Activated naive CD8-positive, alpha-beta T cell treated with anti-CD3 and anti-CD28 coated beads, Interleukin-2, amount 50 U/mL, for 24 hours (primary cell): Measurements from ENCODE around the gene IL10RB.

Experiments used
- ATAC-seq: fragments of 150-1000 bp; cut with Tn5 transposase; one replicate; pipeline ENCODE4 v1.10.0; 2021
- DNase-seq: peaks from one replicate; pipeline ENCODE4 v3.0.0; 2021
- H3K27ac Mint-ChIP-seq: one replicate; pipeline ENCODE4 v1.8.0; 2021; ENCODE audit warnings: mild to moderate bottlenecking, mixed read lengths
- H3K27me3 Mint-ChIP-seq: one replicate; pipeline ENCODE4 v1.8.0; 2021; ENCODE audit warnings: mixed read lengths
- H3K36me3 Mint-ChIP-seq: one replicate; pipeline ENCODE4 v1.8.0; 2021; ENCODE audit warnings: low read depth, mixed read lengths
- H3K4me1 Mint-ChIP-seq: one replicate; pipeline ENCODE4 v1.8.0; 2021; ENCODE audit warnings: mixed read lengths
- H3K4me3 Mint-ChIP-seq: one replicate; pipeline ENCODE4 v1.8.0; 2021; ENCODE audit warnings: mild to moderate bottlenecking, moderate library complexity, mixed read lengths
- H3K9me3 Mint-ChIP-seq: one replicate; pipeline ENCODE4 v1.8.0; 2021; ENCODE audit warnings: mixed read lengths

The IL10RB gene

GRCh38 chr21:33291686-33292085 is 25.5 kb downstream of the IL10RB start:
- Mint-ChIP-seq H3K4me1 (peaks cover 14% of the 10 kb centered on the region), H3K9me3 (no peaks in the 10 kb centered on the region), H3K36me3 (peaks cover 11% of the 10 kb centered on the region), H3K27ac (no peak overlapping the region), H3K4me3 (no peak overlapping the region), H3K27me3 (no peaks in the 10 kb centered on the region)
- no peak for ATAC-seq
- DNase-seq = no peak

- DNase-seq = no peak
- Mint-ChIP-seq H3K27ac (no peak overlapping the region), H3K27me3 (no peaks in the 10 kb centered on the region), H3K36me3 (peaks cover 11% of the 10 kb centered on the region), H3K4me1 (peaks cover 16% of the 10 kb centered on the region), H3K9me3 (no peaks in the 10 kb centered on the region), H3K4me3 (no peak overlapping the region)
- ATAC-seq = no peak
Measured at GRCh38 chr21:33292724-33293123, 26.6 kb downstream of the IL10RB start.

- H3K9me3 Mint-ChIP-seq = no peaks in the 10 kb centered on the region
- no peak for DNase-seq
- no peak for ATAC-seq
- H3K27me3 Mint-ChIP-seq = no peaks in the 10 kb centered on the region
- H3K36me3 Mint-ChIP-seq = peaks cover 8% of the 10 kb centered on the region
- no peak overlapping the region for H3K27ac Mint-ChIP-seq
- H3K4me3 Mint-ChIP-seq = no peak overlapping the region
- peaks cover 19% of the 10 kb centered on the region for H3K4me1 Mint-ChIP-seq
Measured at GRCh38 chr21:33293136-33293535, 27.0 kb downstream of the IL10RB start.

- Mint-ChIP-seq H3K9me3 (no peaks in the 10 kb centered on the region), H3K36me3 (peaks cover 5% of the 10 kb centered on the region), H3K27me3 (no peaks in the 10 kb centered on the region), H3K4me1 (peaks cover 24% of the 10 kb centered on the region), H3K27ac (no peak overlapping the region), H3K4me3 (no peak overlapping the region)
- ATAC-seq (peak; percentile 17), DNase-seq (no peak)
Measured at GRCh38 chr21:33293811-33294216, 27.6 kb downstream of the IL10RB start.

- ATAC-seq (no peak), DNase-seq (no peak)
- Mint-ChIP-seq H3K4me3 (no peak overlapping the region), H3K27me3 (no peaks in the 10 kb centered on the region), H3K27ac (no peak overlapping the region), H3K9me3 (no peaks in the 10 kb centered on the region), H3K4me1 (peaks cover 46% of the 10 kb centered on the region), H3K36me3 (peaks cover 4% of the 10 kb centered on the region)
Measured at GRCh38 chr21:33296156-33296555, 30.0 kb downstream of the IL10RB start.

GRCh38 chr21:33299181-33299752 is 33.1 kb downstream of the IL10RB start:
- Mint-ChIP-seq H3K36me3 (peaks cover 4% of the 10 kb centered on the region), H3K4me3 (peak overlapping the region; percentile 19), H3K27ac (peak overlapping the region; percentile 72), H3K27me3 (no peaks in the 10 kb centered on the region), H3K4me1 (peaks cover 46% of the 10 kb centered on the region), H3K9me3 (no peaks in the 10 kb centered on the region)
- DNase-seq = peak; percentile 38
- ATAC-seq = peak; percentile 96

GRCh38 chr21:33300701-33301631 is 34.8 kb downstream of the IL10RB start:
- H3K4me1 Mint-ChIP-seq = peaks cover 43% of the 10 kb centered on the region
- DNase-seq (no peak), ATAC-seq (no peak)
- H3K27me3 Mint-ChIP-seq = no peaks in the 10 kb centered on the region
- H3K4me3 Mint-ChIP-seq = no peak overlapping the region
- H3K36me3 Mint-ChIP-seq = no peaks in the 10 kb centered on the region
- no peaks in the 10 kb centered on the region for H3K9me3 Mint-ChIP-seq
- peak overlapping the region; percentile 72 for H3K27ac Mint-ChIP-seq

- H3K27ac Mint-ChIP-seq = peak overlapping the region; percentile 72
- DNase-seq (no peak), ATAC-seq (no peak)
- H3K36me3 Mint-ChIP-seq = no peaks in the 10 kb centered on the region
- H3K4me3 Mint-ChIP-seq = no peak overlapping the region
- no peaks in the 10 kb centered on the region for H3K9me3 Mint-ChIP-seq
- H3K27me3 Mint-ChIP-seq = no peaks in the 10 kb centered on the region
- H3K4me1 Mint-ChIP-seq = peaks cover 41% of the 10 kb centered on the region
Measured at GRCh38 chr21:33301632-33302002, 35.5 kb downstream of the IL10RB start.

GRCh38 chr21:33302055-33302454 is 35.9 kb downstream of the IL10RB start:
- no peak for DNase-seq
- H3K4me3 Mint-ChIP-seq = no peak overlapping the region
- H3K36me3 Mint-ChIP-seq = no peaks in the 10 kb centered on the region
- no peak for ATAC-seq
- H3K4me1 Mint-ChIP-seq = peaks cover 41% of the 10 kb centered on the region
- no peaks in the 10 kb centered on the region for H3K9me3 Mint-ChIP-seq
- H3K27me3 Mint-ChIP-seq = no peaks in the 10 kb centered on the region
- H3K27ac Mint-ChIP-seq = no peak overlapping the region

GRCh38 chr21:33302796-33303195 is 36.6 kb downstream of the IL10RB start:
- Mint-ChIP-seq H3K9me3 (no peaks in the 10 kb centered on the region), H3K36me3 (no peaks in the 10 kb centered on the region), H3K4me1 (peaks cover 39% of the 10 kb centered on the region), H3K27ac (no peak overlapping the region), H3K4me3 (no peak overlapping the region), H3K27me3 (no peaks in the 10 kb centered on the region)
- DNase-seq (no peak), ATAC-seq (no peak)

GRCh38 chr21:33305344-33305671 is 39.1 kb downstream of the IL10RB start:
- no peak overlapping the region for H3K4me3 Mint-ChIP-seq
- no peaks in the 10 kb centered on the region for H3K27me3 Mint-ChIP-seq
- H3K4me1 Mint-ChIP-seq = peaks cover 28% of the 10 kb centered on the region
- no peaks in the 10 kb centered on the region for H3K9me3 Mint-ChIP-seq
- no peak overlapping the region for H3K27ac Mint-ChIP-seq
- ATAC-seq (no peak), DNase-seq (no peak)
- H3K36me3 Mint-ChIP-seq = no peaks in the 10 kb centered on the region

- DNase-seq = no peak
- no peak overlapping the region for H3K4me3 Mint-ChIP-seq
- no peak overlapping the region for H3K27ac Mint-ChIP-seq
- no peaks in the 10 kb centered on the region for H3K27me3 Mint-ChIP-seq
- no peaks in the 10 kb centered on the region for H3K36me3 Mint-ChIP-seq
- peaks cover 22% of the 10 kb centered on the region for H3K4me1 Mint-ChIP-seq
- ATAC-seq = no peak
- H3K9me3 Mint-ChIP-seq = no peaks in the 10 kb centered on the region
Measured at GRCh38 chr21:33305938-33306337, 39.8 kb downstream of the IL10RB start.

- H3K9me3 Mint-ChIP-seq = peaks cover 4% of the 10 kb centered on the region
- DNase-seq (no peak), ATAC-seq (no peak)
- H3K36me3 Mint-ChIP-seq = no peaks in the 10 kb centered on the region
- no peak overlapping the region for H3K27ac Mint-ChIP-seq
- H3K4me1 Mint-ChIP-seq = peaks cover 13% of the 10 kb centered on the region
- H3K27me3 Mint-ChIP-seq = no peaks in the 10 kb centered on the region
- H3K4me3 Mint-ChIP-seq = no peak overlapping the region
Measured at GRCh38 chr21:33308586-33309490, 42.7 kb downstream of the IL10RB start.

GRCh38 chr21:33309778-33310177 is 43.6 kb downstream of the IL10RB start:
- H3K4me1 Mint-ChIP-seq = peaks cover 13% of the 10 kb centered on the region
- ATAC-seq = no peak

More at GRCh38 chr21:33309778-33310177, 43.6 kb downstream of the IL10RB start:
- DNase-seq = no peak
- H3K36me3 Mint-ChIP-seq = no peaks in the 10 kb centered on the region
- no peak overlapping the region for H3K27ac Mint-ChIP-seq
- H3K27me3 Mint-ChIP-seq = no peaks in the 10 kb centered on the region
- no peak overlapping the region for H3K4me3 Mint-ChIP-seq
- peaks cover 4% of the 10 kb centered on the region for H3K9me3 Mint-ChIP-seq
